ENCODE results near the gene ZNF263.
A peak's percentile ranks its signal among the peaks of the same experiment; 100 is the strongest.
"Not testable (repeated sequence)": the region's sequence is repeated elsewhere in the genome, so short reads cannot be mapped to it uniquely, and the experiment has no call there.

ZNF263 gene

GRCh38 chr16:3270718-3271117, 12.6 kb upstream of the ZNF263 start:
- DNase-seq: not testable (repeated sequence)

GRCh38 chr16:3271281-3271680, 12.0 kb upstream of the ZNF263 start:
- not testable (repeated sequence) for DNase-seq

DNA sequence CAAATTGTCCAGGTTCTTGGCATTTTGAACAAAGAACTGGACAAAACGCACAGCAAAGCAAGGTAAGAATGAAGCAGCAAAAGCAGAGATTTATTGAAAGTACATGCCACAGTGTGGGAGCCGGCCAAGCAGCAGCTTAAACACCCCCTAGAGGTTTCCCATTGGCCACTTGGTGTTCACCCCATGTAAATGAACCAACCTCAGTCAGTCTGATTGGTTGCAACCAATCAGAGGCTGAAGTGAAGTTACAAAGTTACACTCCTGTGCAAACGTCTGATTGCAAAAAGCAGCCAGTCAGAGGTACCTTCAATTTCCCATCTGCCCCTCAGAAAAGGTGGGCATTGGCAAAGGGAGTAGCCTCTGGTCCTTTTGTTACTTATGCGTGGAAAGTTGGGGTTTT, 8.8 kb upstream of the ZNF263 start:
- DNase-seq: no peak

- DNase-seq: no peak
Measured at GRCh38 chr16:3274947-3275346, 8.3 kb upstream of the ZNF263 start.

GRCh38 chr16:3276679-3277078, 6.6 kb upstream of the ZNF263 start:
- no peak for DNase-seq

GRCh38 chr16:3281222-3281820, 2.0 kb upstream of the ZNF263 start:
- no peak for DNase-seq

DNA sequence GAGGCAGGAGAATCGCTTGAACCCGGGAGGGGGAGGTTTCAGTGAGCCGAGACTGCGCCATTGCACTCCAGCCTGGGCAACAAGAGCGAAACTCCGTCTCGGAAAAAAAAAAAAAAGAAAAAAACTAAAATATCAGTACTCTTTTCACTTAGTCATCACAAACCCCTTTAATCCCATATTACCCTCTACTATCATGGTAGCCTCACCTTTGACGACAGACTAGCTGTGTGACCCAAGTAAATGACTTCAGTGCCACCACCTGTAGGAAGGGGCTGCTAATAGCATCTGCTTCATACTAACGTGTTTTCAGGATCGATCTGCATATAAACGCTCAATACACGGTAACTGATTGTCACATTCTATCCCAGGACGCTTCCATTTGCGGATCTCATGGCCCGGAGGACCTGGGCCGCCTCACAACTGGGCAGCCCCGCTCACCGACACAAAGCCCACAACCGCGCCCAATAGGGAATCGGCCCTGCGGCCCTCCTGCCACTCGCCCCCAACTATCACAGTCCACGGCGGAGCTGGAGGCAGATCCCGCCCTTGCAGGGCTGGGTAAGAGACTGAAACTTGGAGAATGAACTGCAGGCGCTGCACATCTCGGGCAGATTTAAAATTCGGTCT, 1.1 kb upstream of the ZNF263 start:
- DNase-seq: no peak

- DNase-seq: no peak
Measured at GRCh38 chr16:3283543-3284447, 504 bp downstream of the ZNF263 start.

GRCh38 chr16:3285131-3285530, 1.8 kb downstream of the ZNF263 start:
- no peak for DNase-seq

DNA sequence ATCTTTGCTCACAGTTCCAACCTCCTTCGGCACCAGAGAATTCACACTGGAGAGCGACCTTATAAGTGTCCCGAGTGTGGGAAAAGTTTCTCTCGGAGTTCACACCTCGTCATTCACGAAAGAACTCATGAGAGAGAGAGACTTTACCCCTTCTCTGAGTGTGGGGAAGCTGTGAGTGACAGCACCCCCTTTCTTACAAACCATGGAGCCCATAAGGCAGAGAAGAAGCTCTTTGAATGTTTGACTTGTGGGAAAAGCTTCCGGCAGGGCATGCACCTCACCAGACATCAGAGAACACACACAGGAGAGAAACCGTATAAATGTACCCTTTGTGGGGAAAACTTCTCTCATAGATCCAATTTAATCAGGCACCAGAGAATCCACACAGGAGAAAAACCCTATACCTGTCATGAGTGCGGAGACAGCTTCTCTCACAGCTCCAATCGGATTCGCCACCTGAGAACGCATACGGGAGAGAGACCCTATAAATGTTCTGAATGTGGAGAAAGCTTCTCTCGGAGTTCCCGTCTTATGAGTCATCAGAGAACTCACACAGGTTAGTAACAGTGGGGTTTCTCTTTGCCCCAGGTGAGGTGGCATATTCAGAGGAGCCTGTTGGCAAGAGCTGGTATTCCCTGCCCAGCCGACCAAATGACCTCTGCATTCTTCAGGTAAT, 6.8 kb downstream of the ZNF263 start:
- no peak for DNase-seq

- no peak for DNase-seq
Measured at GRCh38 chr16:3292604-3293003, 9.3 kb downstream of the ZNF263 start.

GRCh38 chr16:3295209-3295608, 11.9 kb downstream of the ZNF263 start:
- no peak for DNase-seq

DNA sequence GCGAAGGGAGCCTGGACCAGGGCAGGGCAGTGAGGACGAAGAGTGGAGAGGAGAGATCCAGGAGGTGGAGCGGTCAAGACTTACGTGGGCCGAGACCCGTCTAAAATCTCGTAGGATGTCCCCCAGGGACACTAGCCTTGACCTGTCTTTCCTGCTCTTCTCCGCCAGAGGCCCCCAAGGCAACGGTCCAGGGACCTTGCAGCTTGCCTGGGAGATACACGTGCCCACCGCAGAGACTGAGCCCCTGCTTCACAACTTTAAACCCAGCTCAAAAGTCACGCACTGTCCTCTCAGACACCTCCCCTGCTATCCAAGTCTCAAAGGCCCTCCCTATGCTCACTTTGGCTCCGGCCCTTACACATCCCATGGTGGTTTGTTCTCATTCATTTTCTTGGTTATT, 12.5 kb downstream of the ZNF263 start:
- no peak for DNase-seq

DNA sequence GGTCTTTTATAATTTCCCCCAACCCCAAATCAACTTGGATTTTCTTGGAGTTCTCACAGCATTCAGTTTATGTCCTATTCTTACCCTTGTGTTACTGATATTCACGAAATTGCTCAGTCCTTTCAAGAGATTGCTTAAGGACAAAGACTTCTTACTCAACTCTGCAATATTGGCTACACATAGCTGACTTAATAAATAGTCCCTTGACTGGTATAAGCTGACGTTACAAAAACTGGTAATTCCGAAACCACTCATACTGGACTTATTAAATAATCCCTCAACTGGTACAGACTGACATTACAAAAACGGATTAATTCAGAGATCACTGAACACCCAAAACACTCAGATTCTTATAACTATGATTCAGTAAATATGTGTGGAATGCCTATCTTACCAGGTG, 21.1 kb downstream of the ZNF263 start:
- no peak for DNase-seq

DNA sequence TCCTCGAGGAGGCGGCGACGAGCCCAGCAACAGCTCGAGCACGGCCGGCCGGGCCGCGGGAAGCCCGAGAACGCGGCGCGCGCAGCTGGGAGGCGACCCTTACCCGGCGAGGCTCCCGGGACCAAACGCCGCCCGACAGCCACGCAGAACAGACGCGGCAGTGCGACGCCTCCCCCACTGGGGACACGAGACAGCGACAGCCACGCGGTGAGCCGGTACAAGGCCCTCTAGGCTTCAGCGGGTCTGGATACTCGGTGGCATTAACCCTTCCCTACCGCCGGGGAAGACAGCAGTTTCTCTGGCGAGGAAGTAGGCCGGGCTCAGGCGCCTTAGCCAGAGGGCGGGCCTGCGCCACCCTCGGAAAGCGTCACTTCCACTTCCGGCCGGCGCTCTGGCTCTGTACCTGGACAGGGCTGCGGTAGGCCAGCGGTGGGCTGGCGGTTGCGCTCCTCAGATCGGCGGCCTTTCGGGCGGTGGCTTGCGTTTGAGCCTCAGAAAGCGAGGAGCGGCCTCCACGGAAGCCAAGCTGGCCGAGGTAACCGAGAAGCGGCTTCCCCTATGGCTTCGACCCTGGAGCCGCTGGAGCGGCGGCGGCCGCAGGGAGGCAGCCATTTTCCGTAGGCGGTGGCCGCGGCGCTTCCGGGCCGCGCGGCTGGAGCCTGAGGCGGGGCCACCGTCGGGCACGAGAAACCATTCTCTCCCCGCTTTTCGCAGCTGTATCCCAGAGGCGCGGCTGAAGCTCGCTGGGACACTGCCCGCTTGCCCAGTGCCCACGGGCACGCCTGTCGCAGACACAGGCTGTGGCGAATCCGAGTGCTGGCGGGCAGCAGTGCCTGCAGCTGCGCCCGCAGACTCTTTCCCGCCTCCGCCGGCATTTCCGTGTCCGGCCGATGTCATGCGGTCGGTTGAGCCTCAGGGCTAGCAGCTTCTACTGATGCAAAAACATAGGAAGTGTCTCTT, 22.1 kb downstream of the ZNF263 start, which contains the start of the genes TIGD7 and ZNF75A:
TSS of gene TIGD7 (minus strand) at position 322 of the 960 bp plus-strand sequence. CDS start 4,816 bp downstream, outside the sequence.
TSS of gene ZNF75A (plus strand) at position 389 of the 960 bp plus-strand sequence. CDS start 2,932 bp downstream, outside the sequence.
- DNase-seq: peak; percentile 86 to 90

DNA sequence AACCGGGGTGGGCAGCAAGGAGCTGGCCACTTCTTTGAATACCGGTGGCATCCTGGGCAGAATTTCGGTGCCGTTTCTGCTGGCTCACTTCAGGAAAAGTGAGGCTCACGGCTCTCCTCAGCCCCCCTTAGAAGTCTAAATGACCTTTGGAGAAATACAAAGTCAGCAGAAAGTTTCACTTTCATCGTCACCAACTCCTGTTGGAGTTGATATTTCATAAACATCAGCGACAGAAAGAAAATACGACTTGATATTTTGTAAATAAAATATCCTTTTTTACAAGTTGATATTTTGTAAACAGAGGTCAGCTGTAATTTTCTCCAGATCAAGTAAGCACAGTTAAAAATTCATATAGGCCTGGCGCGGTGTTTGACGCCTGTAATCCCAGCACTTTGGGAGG, 22.8 kb downstream of the ZNF263 start:
- DNase-seq: no peak

DNA sequence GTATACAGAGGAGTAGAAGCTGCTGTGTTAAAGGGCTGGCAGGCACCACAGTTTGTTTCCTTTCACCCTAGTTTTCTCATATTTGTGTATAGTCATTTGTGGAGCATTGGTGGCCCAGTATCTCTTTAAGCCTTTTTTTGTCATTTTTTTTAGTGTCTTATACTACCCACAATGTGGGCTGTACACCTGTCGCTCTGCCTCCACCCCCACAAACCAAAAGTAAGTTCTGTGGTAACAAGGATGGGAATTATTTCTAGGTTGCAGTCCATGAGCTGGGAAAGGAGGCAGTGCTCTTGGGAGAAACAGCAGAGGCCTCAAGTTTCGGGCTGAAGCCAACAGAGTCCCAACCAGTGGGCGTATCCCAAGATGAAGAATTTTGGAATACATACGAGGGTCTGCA, 28.2 kb downstream of the ZNF263 start:
- no peak for DNase-seq

GRCh38 chr16:3317315-3317999, 34.2 kb downstream of the ZNF263 start:
- no peak for DNase-seq

- DNase-seq: no peak
Measured at GRCh38 chr16:3321816-3322215, 38.5 kb downstream of the ZNF263 start.

- DNase-seq: no peak
Measured at GRCh38 chr16:3327514-3327913, 44.2 kb downstream of the ZNF263 start.

GRCh38 chr16:3328104-3328503, 44.8 kb downstream of the ZNF263 start:
- DNase-seq: no peak
